Mesendoderm (in vitro differentiated cells): ENCODE measurements around the gene STOM.

Experiments used
- DNase-seq: peaks from one replicate; pipeline ENCODE4 v3.0.0; 2013
- H2AK5ac ChIP-seq: 2 replicates; pipeline ENCODE4 v1.6.1; 2013; ENCODE audit warnings: low read length, inconsistent platforms
- H2BK120ac ChIP-seq: 2 replicates; pipeline ENCODE4 v1.6.1; 2013; ENCODE audit warnings: low read depth, mild to moderate bottlenecking, low read length, moderate library complexity, mixed read lengths
- H2BK15ac ChIP-seq: replicated peaks from 2 replicates; pipeline ENCODE4 v1.6.1; 2013; ENCODE audit warnings: low read depth, mild to moderate bottlenecking, moderate library complexity
- H2BK5ac ChIP-seq: 2 replicates; pipeline ENCODE4 v1.6.1; 2013; ENCODE audit warnings: low read length, inconsistent platforms
- H3K18ac ChIP-seq: 2 replicates; pipeline ENCODE4 v1.6.1; 2013; ENCODE audit warnings: mild to moderate bottlenecking, low read length, mixed read lengths
- H3K23ac ChIP-seq: one replicate; pipeline ENCODE4 v1.6.1; 2013; ENCODE audit warnings: low read length
- H3K27ac ChIP-seq: 2 replicates; pipeline ENCODE4 v1.5.1; 2013; ENCODE audit warnings: low read depth, mild to moderate bottlenecking, inconsistent platforms, low read length, moderate library complexity
- H3K27me3 ChIP-seq: 2 replicates; pipeline ENCODE4 v1.6.1; 2013; ENCODE audit warnings: low read length, control low read depth, mild to moderate bottlenecking, inconsistent platforms; ENCODE audit not compliant: insufficient read depth, poor library complexity
- H3K36me3 ChIP-seq: 2 replicates; pipeline ENCODE4 v1.6.1; 2013; ENCODE audit warnings: low read length, inconsistent platforms; ENCODE audit not compliant: control insufficient read depth, insufficient read depth
- H3K4ac ChIP-seq: one replicate; pipeline ENCODE4 v1.6.1; 2013; ENCODE audit warnings: low read depth, mild to moderate bottlenecking, low read length, moderate library complexity
- H3K4me1 ChIP-seq: 2 replicates; pipeline ENCODE4 v1.6.1; 2013; ENCODE audit warnings: low read depth, low read length, inconsistent platforms; ENCODE audit not compliant: control insufficient read depth
- H3K4me2 ChIP-seq: 2 replicates; pipeline ENCODE4 v1.6.1; 2013; ENCODE audit warnings: low read length
- H3K4me3 ChIP-seq: 2 replicates; pipeline ENCODE4 v1.5.1; 2013; ENCODE audit warnings: mild to moderate bottlenecking, low read length
- H3K56ac ChIP-seq: one replicate; pipeline ENCODE4 v1.6.1; 2013; ENCODE audit warnings: low read length
- H3K79me1 ChIP-seq: 2 replicates; pipeline ENCODE4 v1.6.1; 2013; ENCODE audit warnings: low read length, inconsistent platforms
- H3K79me2 ChIP-seq: 2 replicates; pipeline ENCODE4 v1.6.1; 2013; ENCODE audit warnings: mild to moderate bottlenecking, low read length; ENCODE audit not compliant: control insufficient read depth, insufficient read depth
- H3K9ac ChIP-seq: 2 replicates; pipeline ENCODE4 v1.6.1; 2013; ENCODE audit warnings: low read length, inconsistent platforms
- H4K5ac ChIP-seq: one replicate; pipeline ENCODE4 v1.6.1; 2013; ENCODE audit warnings: low read length
- H4K8ac ChIP-seq: one replicate; pipeline ENCODE4 v1.6.1; 2013; ENCODE audit warnings: low read depth, mild to moderate bottlenecking, control low read depth, low read length, moderate library complexity
- WGBS: extraction: QIAGEN DNeasy Blood & Tissue Kit; methylation state at CpG from one replicate; pipeline ENCODE4 v1.1.7; 2013; ENCODE audit warnings: low lambda C conversion rate, missing lambda C conversion rate; ENCODE audit not compliant: insufficient coverage; ENCODE audit errors: extremely low coverage; 5-methylcytosine and 5-hydroxymethylcytosine counted together

The STOM gene

DNA sequence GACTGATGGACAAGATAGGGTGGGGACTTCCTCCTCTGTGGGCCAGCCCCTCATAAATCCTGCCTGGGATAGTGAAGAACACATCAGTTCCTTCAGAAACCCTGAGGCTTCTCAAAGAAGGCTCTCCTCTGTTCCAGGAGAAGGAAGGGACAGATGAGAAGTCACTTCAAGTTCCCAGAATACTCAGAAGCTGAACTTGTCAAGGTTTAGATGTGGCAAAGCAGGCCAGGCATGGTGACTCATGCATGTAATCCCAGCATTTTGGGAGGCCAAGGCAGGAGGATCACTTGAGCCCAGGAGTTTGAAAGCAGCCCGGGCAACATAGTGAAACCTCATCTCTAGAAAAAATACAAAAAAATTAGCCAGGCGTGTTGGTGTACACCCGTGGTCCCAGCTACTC, 38.5 kb downstream of the STOM start:
- DNase-seq, result no peak
- Histone ChIP-seq H2BK5ac (no peak overlapping the region), H4K5ac (no peak overlapping the region), H3K79me1 (no peaks in the 10 kb centered on the region), H3K27me3 (no peaks in the 10 kb centered on the region), H3K4me2 (no peak overlapping the region), H3K9ac (no peak overlapping the region), H3K79me2 (no peaks in the 10 kb centered on the region), H3K4ac (no peak overlapping the region), H2BK15ac (no peak overlapping the region), H2BK120ac (no peak overlapping the region), H3K18ac (no peak overlapping the region), H3K23ac (no peak overlapping the region), H3K4me3 (no peak overlapping the region), H3K27ac (no peak overlapping the region), H4K8ac (no peak overlapping the region), H3K56ac (no peak overlapping the region), H3K4me1 (no peaks in the 10 kb centered on the region), H3K36me3 (no peaks in the 10 kb centered on the region), H2AK5ac (no peak overlapping the region)
- WGBS, result no CpG with 5 or more reads among the region's 3 CpGs

- Histone ChIP-seq H3K56ac (no peak overlapping the region), H3K4me1 (no peaks in the 10 kb centered on the region), H3K18ac (no peak overlapping the region), H3K79me2 (no peaks in the 10 kb centered on the region), H3K23ac (no peak overlapping the region), H2BK120ac (no peak overlapping the region), H2BK5ac (no peak overlapping the region), H3K9ac (no peak overlapping the region), H3K27ac (no peak overlapping the region), H3K4ac (no peak overlapping the region), H4K5ac (no peak overlapping the region), H2AK5ac (no peak overlapping the region), H3K4me2 (no peak overlapping the region), H3K36me3 (no peaks in the 10 kb centered on the region), H3K79me1 (no peaks in the 10 kb centered on the region), H3K27me3 (no peaks in the 10 kb centered on the region), H4K8ac (no peak overlapping the region), H2BK15ac (no peak overlapping the region), H3K4me3 (no peak overlapping the region)
- no CpG with 5 or more reads among the region's 16 CpGs for WGBS
- DNase-seq, result no peak
Observed at GRCh38 chr9:121328876-121329681, 41.0 kb downstream of the STOM start.

- DNase-seq, result no peak
- H4K8ac ChIP-seq, result no peak overlapping the region
- no peaks in the 10 kb centered on the region for H3K27me3 ChIP-seq
- H2BK120ac ChIP-seq, result no peak overlapping the region
- H3K79me1 ChIP-seq, result no peaks in the 10 kb centered on the region
- H3K56ac ChIP-seq, result no peak overlapping the region
- H3K27ac ChIP-seq, result no peak overlapping the region
- H3K36me3 ChIP-seq, result no peaks in the 10 kb centered on the region
- H3K4me2 ChIP-seq, result no peak overlapping the region
- no peaks in the 10 kb centered on the region for H3K4me1 ChIP-seq
- no peak overlapping the region for H3K23ac ChIP-seq
- H3K4me3 ChIP-seq, result no peak overlapping the region
- H3K18ac ChIP-seq, result no peak overlapping the region
- no peak overlapping the region for H3K4ac ChIP-seq
- H4K5ac ChIP-seq, result no peak overlapping the region
- no peak overlapping the region for H3K9ac ChIP-seq
- no peak overlapping the region for H2BK5ac ChIP-seq
- H2BK15ac ChIP-seq, result no peak overlapping the region
- no CpG with 5 or more reads among the region's 8 CpGs for WGBS
- no peak overlapping the region for H2AK5ac ChIP-seq
- H3K79me2 ChIP-seq, result no peaks in the 10 kb centered on the region
Observed at GRCh38 chr9:121328476-121328875, 41.6 kb downstream of the STOM start.

DNA sequence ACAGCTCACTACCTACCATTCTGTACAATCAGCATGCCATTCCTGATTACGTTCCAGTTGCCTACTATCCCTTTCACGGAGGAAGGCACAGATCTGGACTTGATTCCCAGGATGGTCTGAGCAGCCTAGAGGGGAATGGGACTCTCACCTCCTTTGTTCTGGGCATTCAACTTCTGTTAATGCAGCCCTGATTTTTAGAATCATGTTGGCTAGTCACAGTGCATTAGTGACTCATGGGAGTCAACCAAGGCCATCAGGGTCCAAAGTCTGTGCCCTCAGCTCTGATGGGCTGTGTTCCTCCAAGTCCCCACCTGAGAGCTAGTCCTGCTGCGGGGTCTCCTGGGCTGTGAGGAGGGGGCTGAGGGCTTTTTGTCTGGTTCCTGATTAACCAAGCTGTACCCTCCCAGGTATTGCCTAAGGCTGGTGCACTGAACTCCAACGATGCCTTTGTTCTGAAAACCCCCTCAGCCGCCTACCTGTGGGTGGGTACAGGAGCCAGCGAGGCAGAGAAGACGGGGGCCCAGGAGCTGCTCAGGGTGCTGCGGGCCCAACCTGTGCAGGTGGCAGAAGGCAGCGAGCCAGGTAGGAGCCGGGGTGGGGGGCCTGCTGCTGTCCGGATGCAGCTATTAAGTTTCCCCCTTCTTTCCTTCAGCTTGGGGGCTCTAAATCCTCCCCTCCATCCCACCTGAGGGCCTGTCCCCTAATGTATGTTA, 43.0 kb downstream of the STOM start:
- no peak overlapping the region for H3K4me2 ChIP-seq
- no peaks in the 10 kb centered on the region for H3K36me3 ChIP-seq

DNA sequence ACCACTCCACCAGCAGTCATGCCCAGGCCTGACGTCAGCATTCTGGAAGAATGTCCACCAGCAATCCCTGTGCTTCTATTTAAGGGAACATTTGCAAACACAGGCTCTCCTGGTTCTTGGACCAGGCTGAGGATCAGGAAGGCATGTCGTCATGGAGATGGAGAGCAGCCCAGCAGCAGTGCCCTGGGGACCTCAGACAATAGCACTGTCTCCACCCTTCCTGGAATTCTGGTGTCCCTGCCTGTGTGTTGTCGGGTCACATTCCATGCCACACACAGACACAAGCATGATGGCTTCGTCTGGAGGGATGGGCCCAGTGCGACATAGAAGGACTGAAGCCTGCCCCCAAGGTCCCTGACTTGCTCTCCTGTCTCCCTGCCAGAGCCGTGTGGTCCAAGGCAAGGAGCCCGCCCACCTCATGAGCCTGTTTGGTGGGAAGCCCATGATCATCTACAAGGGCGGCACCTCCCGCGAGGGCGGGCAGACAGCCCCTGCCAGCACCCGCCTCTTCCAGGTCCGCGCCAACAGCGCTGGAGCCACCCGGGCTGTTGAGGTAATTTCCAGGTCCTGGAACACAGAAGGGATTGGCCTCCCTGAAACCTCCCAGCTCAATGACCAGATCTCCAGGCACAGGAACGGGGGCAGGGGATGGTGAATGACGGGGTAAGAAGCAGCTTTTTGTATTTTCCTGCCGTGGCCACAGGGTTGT, 43.8 kb downstream of the STOM start:
- Histone ChIP-seq H3K56ac (no peak overlapping the region), H3K79me2 (no peaks in the 10 kb centered on the region), H2AK5ac (no peak overlapping the region), H3K18ac (no peak overlapping the region), H3K9ac (no peak overlapping the region), H3K4me1 (no peaks in the 10 kb centered on the region), H2BK15ac (no peak overlapping the region), H3K27ac (no peak overlapping the region), H2BK120ac (no peak overlapping the region), H3K79me1 (no peaks in the 10 kb centered on the region), H3K36me3 (no peaks in the 10 kb centered on the region), H3K4me3 (no peak overlapping the region), H3K4me2 (no peak overlapping the region), H3K27me3 (no peaks in the 10 kb centered on the region), H2BK5ac (no peak overlapping the region), H4K8ac (no peak overlapping the region), H3K4ac (no peak overlapping the region), H4K5ac (no peak overlapping the region), H3K23ac (no peak overlapping the region)
- WGBS, result no CpG with 5 or more reads among the region's 19 CpGs
- DNase-seq, result peak; percentile 87

More for the DNA sequence above, 43.0 kb downstream of the STOM start:
- Histone ChIP-seq H2AK5ac (no peak overlapping the region), H3K23ac (no peak overlapping the region), H3K79me2 (no peaks in the 10 kb centered on the region), H4K5ac (no peak overlapping the region), H3K4me1 (no peaks in the 10 kb centered on the region), H3K4ac (no peak overlapping the region), H3K56ac (no peak overlapping the region), H2BK5ac (no peak overlapping the region), H4K8ac (no peak overlapping the region), H3K18ac (no peak overlapping the region), H2BK120ac (no peak overlapping the region), H3K27ac (no peak overlapping the region), H3K9ac (no peak overlapping the region), H3K27me3 (no peaks in the 10 kb centered on the region), H2BK15ac (no peak overlapping the region), H3K79me1 (no peaks in the 10 kb centered on the region), H3K4me3 (no peak overlapping the region)
- no peak for DNase-seq
- no CpG with 5 or more reads among the region's 11 CpGs for WGBS
